ENCODE data around the gene ANKRD60.

DNA sequence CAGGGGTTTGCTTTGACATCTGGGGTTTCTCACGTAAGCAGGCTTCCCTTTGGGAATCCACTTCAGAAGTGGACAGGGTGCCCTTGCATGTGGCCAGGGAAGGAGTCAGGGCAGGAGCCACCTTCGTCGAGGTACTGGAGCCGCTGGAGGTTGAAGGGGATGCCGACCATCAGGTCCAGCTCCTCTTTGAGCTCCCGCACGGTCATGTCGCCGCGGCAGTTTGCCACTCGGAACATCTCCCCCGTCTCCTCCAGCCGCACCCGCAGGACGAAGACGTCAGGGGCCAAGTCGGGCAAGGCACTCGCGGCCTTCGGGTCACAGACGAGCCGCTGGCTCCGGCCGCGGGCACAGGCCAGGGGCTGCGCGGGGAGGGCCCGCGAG, 360 bp downstream of the ANKRD60 start:
- TF ChIP-seq, protein P1, sequence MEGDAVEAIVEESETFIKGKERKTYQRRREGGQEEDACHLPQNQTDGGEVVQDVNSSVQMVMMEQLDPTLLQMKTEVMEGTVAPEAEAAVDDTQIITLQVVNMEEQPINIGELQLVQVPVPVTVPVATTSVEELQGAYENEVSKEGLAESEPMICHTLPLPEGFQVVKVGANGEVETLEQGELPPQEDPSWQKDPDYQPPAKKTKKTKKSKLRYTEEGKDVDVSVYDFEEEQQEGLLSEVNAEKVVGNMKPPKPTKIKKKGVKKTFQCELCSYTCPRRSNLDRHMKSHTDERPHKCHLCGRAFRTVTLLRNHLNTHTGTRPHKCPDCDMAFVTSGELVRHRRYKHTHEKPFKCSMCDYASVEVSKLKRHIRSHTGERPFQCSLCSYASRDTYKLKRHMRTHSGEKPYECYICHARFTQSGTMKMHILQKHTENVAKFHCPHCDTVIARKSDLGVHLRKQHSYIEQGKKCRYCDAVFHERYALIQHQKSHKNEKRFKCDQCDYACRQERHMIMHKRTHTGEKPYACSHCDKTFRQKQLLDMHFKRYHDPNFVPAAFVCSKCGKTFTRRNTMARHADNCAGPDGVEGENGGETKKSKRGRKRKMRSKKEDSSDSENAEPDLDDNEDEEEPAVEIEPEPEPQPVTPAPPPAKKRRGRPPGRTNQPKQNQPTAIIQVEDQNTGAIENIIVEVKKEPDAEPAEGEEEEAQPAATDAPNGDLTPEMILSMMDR (conservative IDR thresholded peaks at IDR 0.05; ENCODE audit: low read depth, low read length), result no peak
- TF ChIP-seq EZH2 (IDR thresholded peaks at IDR 0.05; ENCODE audit: borderline replicate concordance, low read depth, low read length, poor library complexity, severe bottlenecking), result no peak

All from A673 (cell line).